OCI-LY1 (cell line): ENCODE results near the gene FAM89A.

Experiments
- H2AFZ ChIP-seq: fragments of 200-600 bp; sonication (generic), shearing (Covaris generic); 2 replicates; pipeline ENCODE4 v1.6.0; 2014; ENCODE audit warnings: antibody characterized with exemption, mild to moderate bottlenecking, low read length
- H3F3A ChIP-seq: fragments of 200-600 bp; sonication (generic), shearing (Covaris generic); 2 replicates; pipeline ENCODE4 v1.6.0; 2014; ENCODE audit warnings: mild to moderate bottlenecking, antibody characterized with exemption, low read length, moderate library complexity; ENCODE audit not compliant: insufficient read depth
- H3K27ac ChIP-seq: fragments of 200-600 bp; sonication (generic); 2 replicates; pipeline ENCODE4 v1.5.1; 2014; ENCODE audit warnings: low read length, mixed run types, mild to moderate bottlenecking, low read depth; ENCODE audit not compliant: poor library complexity, severe bottlenecking
- H3K27me3 ChIP-seq: fragments of 200-600 bp; sonication (generic); 2 replicates; pipeline ENCODE4 v1.6.0; 2014; ENCODE audit warnings: antibody characterized with exemption, mild to moderate bottlenecking, low read length, moderate library complexity; ENCODE audit not compliant: insufficient read depth
- H3K36me3 ChIP-seq: fragments of 200-600 bp; sonication (generic); 2 replicates; pipeline ENCODE4 v1.6.1; 2014; ENCODE audit warnings: mild to moderate bottlenecking, antibody characterized with exemption, low read length, moderate library complexity, mixed read lengths; ENCODE audit not compliant: insufficient read depth
- H3K4me1 ChIP-seq: fragments of 200-600 bp; sonication (generic); 2 replicates; pipeline ENCODE4 v1.5.1; 2014; ENCODE audit warnings: mild to moderate bottlenecking, low read length, moderate library complexity; ENCODE audit not compliant: insufficient read depth, severe bottlenecking
- H3K4me2 ChIP-seq: fragments of 200-600 bp; sonication (generic), shearing (Covaris generic); 2 replicates; pipeline ENCODE4 v1.6.1; 2014; ENCODE audit warnings: low read length
- H3K4me3 ChIP-seq: fragments of 200-600 bp; sonication (generic); 2 replicates; pipeline ENCODE4 v1.5.1; 2014; ENCODE audit warnings: low read length, low read depth, mild to moderate bottlenecking, mixed read lengths; ENCODE audit not compliant: poor library complexity, severe bottlenecking
- H3K79me2 ChIP-seq: fragments of 200-600 bp; shearing (Covaris generic); 2 replicates; pipeline ENCODE4 v1.6.1; 2016; ENCODE audit warnings: mixed run types, low read length, mixed read lengths; ENCODE audit not compliant: insufficient read depth
- H3K9ac ChIP-seq: fragments of 200-600 bp; sonication (generic), shearing (Covaris generic); 2 replicates; pipeline ENCODE4 v1.6.1; 2014; ENCODE audit warnings: mild to moderate bottlenecking, low read length, mixed read lengths
- H3K9me2 ChIP-seq: fragments of 200-600 bp; sonication (generic), shearing (Covaris generic); 2 replicates; pipeline ENCODE4 v1.6.1; 2014; ENCODE audit warnings: low read depth, mild to moderate bottlenecking, low read length, mixed read lengths
- H3K9me3 ChIP-seq: fragments of 200-600 bp; shearing (Covaris generic); 2 replicates; pipeline ENCODE4 v1.6.1; 2014; ENCODE audit warnings: low read length, mixed read lengths
- H4K20me1 ChIP-seq: fragments of 200-600 bp; sonication (generic), shearing (Covaris generic); 2 replicates; pipeline ENCODE4 v1.6.0; 2016; ENCODE audit warnings: mild to moderate bottlenecking, low read length; ENCODE audit not compliant: insufficient read depth
- EZH2 ChIP-seq: fragments of 200-600 bp; sonication (generic), shearing (Covaris generic); IDR thresholded peaks from 2 replicates; pipeline ENCODE4 v1.8.0; 2017; ENCODE audit warnings: borderline replicate concordance, mixed run types, mild to moderate bottlenecking, antibody characterized with exemption, low read length, moderate library complexity, mixed read lengths
- TF ChIP-seq, protein P1 (sequence below): fragments of 200-600 bp; sonication (generic), shearing (Covaris generic); IDR thresholded peaks from 2 replicates; pipeline ENCODE4 v1.5.1; 2017; ENCODE audit warnings: mild to moderate bottlenecking, antibody characterized with exemption, low read length, moderate library complexity, mixed read lengths

Gene FAM89A

DNA sequence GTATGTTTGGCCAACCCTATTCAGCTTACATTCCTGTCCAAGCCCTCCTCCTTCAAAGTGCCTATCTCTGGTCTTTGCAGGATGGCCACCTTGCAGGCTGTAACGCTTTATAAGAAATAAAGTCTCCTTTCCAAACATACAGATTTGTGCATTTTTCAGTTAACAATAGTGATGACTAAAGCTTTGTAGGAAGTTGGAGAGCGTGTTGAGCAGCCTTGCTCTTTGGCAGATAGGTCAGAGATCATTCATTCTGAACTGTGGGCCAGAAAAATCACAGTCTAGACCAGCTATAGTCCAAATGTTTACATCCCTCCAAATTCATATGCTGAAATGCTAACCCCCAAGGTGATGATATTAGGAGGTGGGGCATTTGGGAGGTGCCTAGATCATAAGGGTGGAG, 34.0 kb upstream of the FAM89A start:
- Histone ChIP-seq H3K4me1 (no peaks in the 10 kb centered on the region), H3K9ac (no peak overlapping the region), H4K20me1 (no peaks in the 10 kb centered on the region), H3K36me3 (no peaks in the 10 kb centered on the region), H3K9me3 (no peaks in the 10 kb centered on the region), H3K4me3 (no peak overlapping the region), H3K27ac (no peak overlapping the region), H3K4me2 (no peak overlapping the region), H3K27me3 (no peaks in the 10 kb centered on the region; the same call in 1 of the 2 replicates), H3K79me2 (no peaks in the 10 kb centered on the region), H3F3A (no peaks in the 10 kb centered on the region), H2AFZ (no peak overlapping the region), H3K9me2 (no peaks in the 10 kb centered on the region)
- TF ChIP-seq EZH2 = no peak
- TF ChIP-seq, protein P1, sequence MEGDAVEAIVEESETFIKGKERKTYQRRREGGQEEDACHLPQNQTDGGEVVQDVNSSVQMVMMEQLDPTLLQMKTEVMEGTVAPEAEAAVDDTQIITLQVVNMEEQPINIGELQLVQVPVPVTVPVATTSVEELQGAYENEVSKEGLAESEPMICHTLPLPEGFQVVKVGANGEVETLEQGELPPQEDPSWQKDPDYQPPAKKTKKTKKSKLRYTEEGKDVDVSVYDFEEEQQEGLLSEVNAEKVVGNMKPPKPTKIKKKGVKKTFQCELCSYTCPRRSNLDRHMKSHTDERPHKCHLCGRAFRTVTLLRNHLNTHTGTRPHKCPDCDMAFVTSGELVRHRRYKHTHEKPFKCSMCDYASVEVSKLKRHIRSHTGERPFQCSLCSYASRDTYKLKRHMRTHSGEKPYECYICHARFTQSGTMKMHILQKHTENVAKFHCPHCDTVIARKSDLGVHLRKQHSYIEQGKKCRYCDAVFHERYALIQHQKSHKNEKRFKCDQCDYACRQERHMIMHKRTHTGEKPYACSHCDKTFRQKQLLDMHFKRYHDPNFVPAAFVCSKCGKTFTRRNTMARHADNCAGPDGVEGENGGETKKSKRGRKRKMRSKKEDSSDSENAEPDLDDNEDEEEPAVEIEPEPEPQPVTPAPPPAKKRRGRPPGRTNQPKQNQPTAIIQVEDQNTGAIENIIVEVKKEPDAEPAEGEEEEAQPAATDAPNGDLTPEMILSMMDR = no peak

- no peaks in the 10 kb centered on the region for H3F3A ChIP-seq
- no peaks in the 10 kb centered on the region for H3K79me2 ChIP-seq
- no peak overlapping the region for H3K4me2 ChIP-seq
- no peaks in the 10 kb centered on the region for H3K9me2 ChIP-seq
- H3K4me1 ChIP-seq = no peaks in the 10 kb centered on the region
- H3K9me3 ChIP-seq = no peaks in the 10 kb centered on the region
- no peaks in the 10 kb centered on the region; the same call in 1 of the 2 replicates for H3K27me3 ChIP-seq
- no peaks in the 10 kb centered on the region for H4K20me1 ChIP-seq
- no peaks in the 10 kb centered on the region for H3K36me3 ChIP-seq
- no peak overlapping the region for H3K4me3 ChIP-seq
- TF ChIP-seq, protein P1 = no peak
- no peak for TF ChIP-seq EZH2
- H3K9ac ChIP-seq = no peak overlapping the region
- H3K27ac ChIP-seq = no peak overlapping the region
- no peak overlapping the region for H2AFZ ChIP-seq
Observed at GRCh38 chr1:231073331-231073730, 33.3 kb upstream of the FAM89A start.

- Histone ChIP-seq H3F3A (no peaks in the 10 kb centered on the region), H3K9me2 (no peaks in the 10 kb centered on the region), H2AFZ (no peak overlapping the region), H3K27ac (no peak overlapping the region), H3K4me2 (no peak overlapping the region), H3K9me3 (no peaks in the 10 kb centered on the region), H3K9ac (no peak overlapping the region), H3K36me3 (no peaks in the 10 kb centered on the region), H3K79me2 (no peaks in the 10 kb centered on the region), H4K20me1 (no peaks in the 10 kb centered on the region), H3K4me3 (no peak overlapping the region), H3K4me1 (no peaks in the 10 kb centered on the region), H3K27me3 (no peaks in the 10 kb centered on the region; the same call in 1 of the 2 replicates)
- TF ChIP-seq EZH2 = no peak
- TF ChIP-seq, protein P1 = no peak
Observed at GRCh38 chr1:231072502-231073094, 32.5 kb upstream of the FAM89A start.
